GM21717 (cell line): ENCODE results near the gene GRWD1.
A peak's percentile ranks its signal among the peaks of the same experiment; 100 is the strongest.

Experiments used
- ATAC-seq: cut with Tn5 transposase; IDR thresholded peaks from one replicate; pipeline ENCODE4 v1.9.1; 2021; ENCODE audit warnings: mild to moderate bottlenecking, moderate library complexity; ENCODE audit not compliant: unreplicated experiment

Gene GRWD1

DNA sequence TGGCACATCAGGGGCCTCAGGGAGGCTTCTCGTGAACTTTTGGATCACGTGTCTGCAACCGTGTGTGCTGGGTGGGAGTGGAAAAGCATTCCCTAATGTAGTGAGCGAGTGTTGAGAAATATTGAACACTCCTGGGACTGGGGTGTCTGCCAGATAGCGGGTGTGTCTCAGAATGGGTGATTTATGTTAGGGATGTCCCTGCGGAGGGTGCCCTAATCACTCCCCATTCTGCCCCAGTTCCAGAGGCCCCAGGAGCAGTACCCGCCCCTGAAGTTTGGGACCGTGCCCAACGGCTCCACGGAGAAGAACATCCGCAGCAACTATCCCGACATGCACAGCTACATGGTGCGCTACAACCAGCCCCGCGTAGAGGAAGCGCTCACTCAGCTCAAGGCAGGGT is 24.2 kb upstream of the GRWD1 start:
- no peak for ATAC-seq

GRCh38 chr19:48424694-48425219 is 21.0 kb upstream of the GRWD1 start:
- no peak for ATAC-seq

GRCh38 chr19:48428670-48429069 is 17.1 kb upstream of the GRWD1 start:
- no peak for ATAC-seq

DNA sequence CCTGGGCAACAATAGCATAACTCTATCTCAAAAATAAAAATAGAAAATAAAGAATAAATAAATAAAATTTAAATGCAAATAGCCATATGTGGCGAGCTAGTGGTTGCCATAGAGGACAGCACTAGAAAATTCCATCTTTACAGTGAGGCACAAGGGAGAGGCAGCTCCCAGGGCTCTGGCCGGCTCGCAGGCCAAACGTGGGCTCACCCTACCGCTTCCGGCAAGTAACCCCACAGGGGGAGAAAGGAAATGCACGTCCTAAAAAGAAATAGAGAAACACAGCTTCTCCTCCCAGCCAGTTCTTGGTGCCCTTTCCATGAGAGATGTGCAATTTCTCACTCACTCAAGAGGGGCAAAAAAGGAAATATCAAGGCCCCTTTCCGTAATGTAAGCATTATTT is 12.4 kb upstream of the GRWD1 start:
- no peak for ATAC-seq

DNA sequence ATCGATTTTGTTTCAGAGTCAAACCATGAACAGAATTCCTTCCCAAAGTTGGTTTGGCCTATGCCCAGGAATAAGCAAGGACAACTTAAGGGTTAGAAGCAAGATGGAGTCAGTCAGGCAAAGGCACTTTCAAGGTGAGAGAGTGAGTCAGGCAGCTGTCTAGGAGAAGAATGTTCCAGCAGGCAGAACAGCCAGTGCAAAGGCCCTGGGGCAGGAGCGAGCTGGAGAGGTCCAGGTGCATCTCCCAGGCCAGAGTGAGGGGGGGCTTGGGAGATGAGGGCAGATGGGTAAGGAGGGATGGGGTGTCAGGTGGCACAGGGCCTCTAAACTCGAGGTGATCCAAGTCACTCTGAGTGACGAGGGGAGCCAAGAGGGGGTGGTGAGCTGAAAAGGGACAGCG is 9.2 kb upstream of the GRWD1 start:
- ATAC-seq = no peak

DNA sequence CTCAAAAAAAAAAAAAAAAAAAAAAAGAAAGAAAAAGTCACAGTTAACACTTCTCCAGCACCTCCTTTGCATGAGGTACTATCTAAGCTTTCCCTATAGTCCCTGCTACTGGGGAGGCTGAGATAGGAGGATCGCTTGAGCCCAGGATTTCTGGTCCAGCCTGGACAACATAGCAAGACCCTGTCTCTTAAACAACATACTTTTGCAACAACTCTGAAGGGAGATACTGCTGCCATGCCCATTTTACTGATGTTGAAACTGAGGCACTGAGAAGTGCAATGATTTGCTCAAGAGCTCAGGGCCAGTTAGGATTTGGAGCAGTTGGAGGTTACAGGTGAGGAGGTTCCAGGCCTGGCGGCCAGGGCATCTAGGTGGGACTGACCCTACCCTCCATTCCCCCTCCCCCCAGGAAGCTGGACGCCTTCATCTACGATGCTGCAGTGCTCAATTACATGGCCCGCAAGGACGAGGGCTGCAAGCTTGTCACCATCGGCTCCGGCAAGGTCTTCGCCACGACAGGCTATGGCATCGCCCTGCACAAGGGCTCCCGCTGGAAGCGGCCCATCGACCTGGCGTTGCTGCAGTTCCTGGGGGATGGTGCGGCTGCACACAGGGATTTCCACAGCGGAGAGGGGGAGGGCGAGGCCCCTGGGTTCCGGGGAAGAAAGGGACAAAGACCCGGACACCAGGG is 4.3 kb upstream of the GRWD1 start:
- ATAC-seq = no peak

GRCh38 chr19:48442116-48443035 is 3.4 kb upstream of the GRWD1 start:
- no peak for ATAC-seq

DNA sequence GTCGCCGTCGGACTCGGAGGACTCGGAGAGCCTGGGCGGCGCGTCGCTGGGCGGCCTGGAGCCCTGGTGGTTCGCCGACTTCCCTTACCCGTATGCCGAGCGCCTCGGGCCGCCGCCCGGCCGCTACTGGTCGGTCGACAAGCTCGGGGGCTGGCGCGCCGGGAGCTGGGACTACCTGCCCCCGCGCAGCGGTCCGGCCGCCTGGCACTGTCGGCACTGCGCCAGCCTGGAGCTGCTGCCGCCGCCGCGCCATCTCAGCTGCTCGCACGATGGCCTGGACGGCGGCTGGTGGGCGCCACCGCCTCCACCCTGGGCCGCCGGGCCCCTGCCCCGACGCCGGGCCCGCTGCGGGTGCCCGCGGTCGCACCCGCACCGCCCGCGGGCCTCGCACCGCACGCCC is 2.5 kb upstream of the GRWD1 start:
- no peak for ATAC-seq

GRCh38 chr19:48443731-48444128 is 2.1 kb upstream of the GRWD1 start:
- no peak for ATAC-seq

GRCh38 chr19:48444129-48444935 is 1.5 kb upstream of the GRWD1 start:
- no peak for ATAC-seq

GRCh38 chr19:48444936-48445200 is 915 bp upstream of the GRWD1 start:
- ATAC-seq = no peak

DNA sequence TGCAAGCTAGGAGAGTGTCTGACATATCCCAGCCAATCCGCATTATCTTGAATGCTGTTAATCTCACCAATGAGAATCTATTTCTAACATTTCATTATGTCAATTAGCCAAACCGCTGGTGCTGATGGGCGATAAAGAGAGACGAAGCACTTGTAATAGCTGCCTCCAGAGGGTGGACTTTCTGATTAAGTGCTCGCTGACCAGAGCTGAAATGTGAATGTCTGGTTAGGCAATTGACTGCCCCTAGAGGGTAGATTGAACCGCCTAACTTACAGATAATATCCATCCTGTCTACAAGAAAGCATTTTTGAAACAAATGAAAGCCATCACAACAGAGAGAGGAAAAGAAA is 552 bp upstream of the GRWD1 start:
- ATAC-seq = peak; percentile 6

- no peak for ATAC-seq
Measured at GRCh38 chr19:48446579-48446978, 796 bp downstream of the GRWD1 start.

- ATAC-seq = no peak
Measured at GRCh38 chr19:48448563-48448962, 2.8 kb downstream of the GRWD1 start.

GRCh38 chr19:48450441-48450840 is 4.7 kb downstream of the GRWD1 start:
- no peak for ATAC-seq

DNA sequence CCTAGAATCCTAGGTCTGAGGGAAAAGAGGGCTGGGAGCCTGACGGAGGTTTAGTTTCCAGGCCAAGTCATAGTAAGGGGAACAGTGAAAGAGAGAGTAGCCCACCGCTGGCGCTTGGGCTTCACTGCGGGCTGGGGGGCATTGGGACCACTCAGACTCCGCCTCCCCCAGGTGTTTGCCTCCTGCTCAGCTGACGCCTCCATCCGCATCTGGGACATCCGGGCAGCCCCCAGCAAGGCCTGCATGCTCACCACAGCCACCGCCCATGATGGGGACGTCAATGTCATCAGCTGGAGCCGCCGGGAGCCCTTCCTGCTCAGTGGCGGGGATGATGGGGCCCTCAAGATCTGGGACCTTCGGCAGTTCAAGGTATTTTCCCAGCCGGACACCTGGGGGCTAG is 5.1 kb downstream of the GRWD1 start:
- ATAC-seq = no peak

DNA sequence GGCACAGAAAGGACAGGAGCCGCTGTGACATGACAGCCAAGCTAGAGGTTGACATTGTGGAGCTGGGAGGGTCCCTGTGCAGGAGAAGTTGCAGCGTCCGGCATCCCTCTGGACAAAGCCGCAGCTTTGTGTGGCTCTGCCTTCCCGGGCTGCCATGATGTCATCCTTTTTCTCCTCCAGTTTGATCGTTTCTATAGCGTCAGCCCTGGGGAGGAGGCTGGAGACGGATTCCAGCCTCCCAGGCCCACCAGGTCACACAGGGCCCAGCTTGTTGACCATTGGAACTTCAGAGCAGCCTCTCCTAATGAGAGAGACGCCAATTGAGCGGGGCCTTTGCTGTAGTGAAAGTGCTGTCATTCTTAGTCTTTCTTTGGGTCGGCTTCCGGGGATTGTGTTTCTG is 5.8 kb downstream of the GRWD1 start:
- no peak for ATAC-seq

GRCh38 chr19:48452289-48453190 is 6.8 kb downstream of the GRWD1 start:
- ATAC-seq = no peak

DNA sequence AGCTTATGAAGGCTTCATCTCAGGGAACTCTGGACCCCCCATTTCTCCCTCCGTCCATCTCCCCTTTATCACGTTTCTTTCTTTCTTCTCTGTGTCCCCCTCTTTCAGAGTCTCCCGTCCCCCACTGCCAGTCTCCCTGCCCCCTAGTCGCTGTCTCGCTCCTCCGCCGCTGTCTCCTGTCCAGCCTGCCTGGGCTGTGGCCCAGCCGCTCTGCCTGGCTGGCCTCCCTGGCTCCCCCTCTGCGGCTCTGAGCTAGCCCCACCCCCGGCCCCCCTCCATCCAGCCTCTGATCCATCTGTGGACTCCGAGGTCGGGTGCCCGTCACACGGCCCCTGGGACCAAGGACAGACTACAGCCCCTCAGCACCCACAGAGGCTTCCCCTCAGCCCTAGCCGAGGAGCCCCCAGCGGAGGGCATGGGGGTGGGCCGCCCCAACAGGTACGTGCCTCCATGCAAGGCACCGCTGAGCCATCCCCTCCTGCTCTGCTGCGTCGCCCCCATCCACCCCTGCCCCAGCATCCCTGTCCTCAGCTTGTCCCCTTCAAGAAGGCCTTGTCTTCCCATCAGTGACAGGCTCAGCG is 8.5 kb downstream of the GRWD1 start:
- no peak for ATAC-seq
